Stimulated activated naive B cell treated with anti-CD40 and anti-IgM and Interleukin-4, amounts not matched to agents 10 μg/mL and 1 μg/mL and 100 μg/mL, for 72 hours (primary cell): ENCODE data around the gene THOC2.
"Not testable (repeated sequence)": the region's sequence is repeated elsewhere in the genome, so short reads cannot be mapped to it uniquely, and the experiment has no call there.

Experiments used
- ATAC-seq, 2 donors: fragments of 150-1000 bp; cut with Tn5 transposase; replicated peaks; 2 replicates each; pipeline ENCODE4 v1.10.0; 2021; ENCODE audit warnings: moderate library complexity in 1 of 2
- DNase-seq: peaks from one replicate; pipeline ENCODE4 v3.0.0; 2021
- H3K27ac Mint-ChIP-seq: one replicate; pipeline ENCODE4 v1.8.0; 2022; ENCODE audit warnings: mild to moderate bottlenecking, mixed read lengths
- H3K27me3 Mint-ChIP-seq, 2 donors: one replicate each; pipeline ENCODE4 v1.8.0; 2022; ENCODE audit warnings: mixed read lengths in 2 of 2
- H3K36me3 Mint-ChIP-seq, 2 donors: one replicate each; pipeline ENCODE4 v1.8.0; 2022; ENCODE audit warnings: mixed read lengths in 2 of 2, mild to moderate bottlenecking in 1 of 2
- H3K4me1 Mint-ChIP-seq, 2 donors: one replicate each; pipeline ENCODE4 v1.8.0; 2022; ENCODE audit warnings: mixed read lengths in 2 of 2, mild to moderate bottlenecking in 1 of 2
- H3K4me3 Mint-ChIP-seq, 2 donors: one replicate each; pipeline ENCODE4 v1.8.0; 2022; ENCODE audit warnings: mild to moderate bottlenecking in 2 of 2, mixed read lengths in 2 of 2, moderate library complexity in 1 of 2
- H3K9me3 Mint-ChIP-seq, 2 donors: one replicate each; pipeline ENCODE4 v1.8.0; 2022; ENCODE audit warnings: mixed read lengths in 2 of 2, mild to moderate bottlenecking in 1 of 2

The THOC2 gene

GRCh38 chrX:123603491-123603890, 129.4 kb downstream of the THOC2 start:
- H3K27ac Mint-ChIP-seq = no peak overlapping the region
- H3K9me3 Mint-ChIP-seq = no peaks in the 10 kb centered on the region
- no peaks in the 10 kb centered on the region for H3K4me1 Mint-ChIP-seq
- H3K36me3 Mint-ChIP-seq = peaks cover 10 to 11% of the 10 kb centered on the region in 2 donors
- no peak overlapping the region for H3K4me3 Mint-ChIP-seq
- ATAC-seq (no peak), DNase-seq (no peak)
- no peaks in the 10 kb centered on the region for H3K27me3 Mint-ChIP-seq

GRCh38 chrX:123601437-123601836, 131.4 kb downstream of the THOC2 start:
- H3K27me3 Mint-ChIP-seq = no peaks in the 10 kb centered on the region
- no peak overlapping the region for H3K27ac Mint-ChIP-seq
- ATAC-seq = no peak
- no peak overlapping the region for H3K4me3 Mint-ChIP-seq
- no peaks in the 10 kb centered on the region for H3K4me1 Mint-ChIP-seq
- DNase-seq = no peak
- H3K36me3 Mint-ChIP-seq = peaks cover 6 to 8% of the 10 kb centered on the region in 2 donors
- no peaks in the 10 kb centered on the region for H3K9me3 Mint-ChIP-seq

- Mint-ChIP-seq H3K27me3 (no peaks in the 10 kb centered on the region), H3K36me3 (peaks cover 6 to 8% of the 10 kb centered on the region in 2 donors), H3K27ac (no peak overlapping the region), H3K4me3 (no peak overlapping the region), H3K9me3 (no peaks in the 10 kb centered on the region), H3K4me1 (no peaks in the 10 kb centered on the region)
- no peak for DNase-seq
- no peak for ATAC-seq
Measured at GRCh38 chrX:123600181-123600580, 132.7 kb downstream of the THOC2 start.

DNA sequence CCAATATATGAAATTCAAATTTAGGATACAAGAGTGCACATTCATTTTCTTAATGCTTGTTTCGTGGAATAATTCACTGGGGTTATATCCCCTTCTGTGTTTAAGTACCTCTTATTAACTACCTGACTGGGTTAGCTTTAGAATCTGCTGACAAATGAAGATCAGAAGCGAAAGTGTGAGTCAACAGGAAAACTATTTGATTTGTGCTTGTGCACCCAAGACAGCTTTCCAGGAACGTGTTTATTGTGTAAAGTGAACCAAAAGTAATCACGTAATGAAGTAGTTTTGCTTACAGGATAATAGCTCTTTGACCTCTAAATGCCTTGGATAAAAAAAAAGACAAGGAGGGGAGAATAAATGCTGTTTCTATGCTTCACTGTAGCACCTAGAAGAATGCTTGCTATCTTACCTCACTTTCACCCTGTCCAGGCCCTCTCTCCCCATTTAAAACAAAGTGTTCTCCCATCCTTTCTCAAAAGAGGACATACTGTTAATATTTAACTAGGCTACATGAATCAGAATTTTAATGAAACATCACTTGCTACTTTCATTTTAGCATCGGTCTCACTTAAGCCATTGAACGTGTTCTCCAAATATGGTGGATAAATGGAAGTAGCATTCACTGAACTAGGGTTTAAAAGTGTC, 141.9 kb downstream of the THOC2 start:
- Mint-ChIP-seq H3K4me1 (peaks cover 0 to 5% of the 10 kb centered on the region in 2 donors), H3K4me3 (no peak overlapping the region), H3K27ac (no peak overlapping the region), H3K36me3 (no peaks in the 10 kb centered on the region), H3K9me3 (no peaks in the 10 kb centered on the region), H3K27me3 (no peaks in the 10 kb centered on the region)
- ATAC-seq (no peak), DNase-seq (no peak)

GRCh38 chrX:123588723-123589122, 144.1 kb downstream of the THOC2 start:
- Mint-ChIP-seq H3K9me3 (no peaks in the 10 kb centered on the region), H3K4me1 (peaks cover 0 to 5% of the 10 kb centered on the region in 2 donors), H3K27ac (no peak overlapping the region), H3K27me3 (no peaks in the 10 kb centered on the region), H3K36me3 (no peaks in the 10 kb centered on the region), H3K4me3 (no peak overlapping the region)
- DNase-seq = no peak
- no peak for ATAC-seq

- ATAC-seq = no peak
- Mint-ChIP-seq H3K36me3 (no peaks in the 10 kb centered on the region), H3K27ac (no peak overlapping the region)
Measured at GRCh38 chrX:123581586-123581985, 151.3 kb downstream of the THOC2 start.

GRCh38 chrX:123580792-123581191, 152.1 kb downstream of the THOC2 start:
- Mint-ChIP-seq H3K9me3 (peaks cover 8 to 15% of the 10 kb centered on the region in 2 donors), H3K27ac (no peak overlapping the region), H3K27me3 (no peaks in the 10 kb centered on the region), H3K4me1 (no peaks in the 10 kb centered on the region), H3K36me3 (no peaks in the 10 kb centered on the region), H3K4me3 (no peak overlapping the region)
- ATAC-seq = no peak
- DNase-seq = no peak

More at GRCh38 chrX:123581586-123581985, 151.3 kb downstream of the THOC2 start:
- H3K27me3 Mint-ChIP-seq = no peaks in the 10 kb centered on the region
- H3K9me3 Mint-ChIP-seq = peaks cover 4 to 8% of the 10 kb centered on the region in 2 donors
- no peaks in the 10 kb centered on the region for H3K4me1 Mint-ChIP-seq
- DNase-seq = no peak
- no peak overlapping the region for H3K4me3 Mint-ChIP-seq

- not testable (repeated sequence) for H3K4me1 Mint-ChIP-seq, H3K27ac Mint-ChIP-seq, DNase-seq, H3K36me3 Mint-ChIP-seq, ATAC-seq, H3K27me3 Mint-ChIP-seq, H3K4me3 Mint-ChIP-seq
- peaks cover 17 to 25% of the 10 kb centered on the region in 2 donors for H3K9me3 Mint-ChIP-seq
Measured at GRCh38 chrX:123574027-123574426, 158.8 kb downstream of the THOC2 start.

- DNase-seq = no peak
- Mint-ChIP-seq H3K4me3 (no peak overlapping the region), H3K4me1 (no peaks in the 10 kb centered on the region), H3K9me3 (peaks cover 7 to 10% of the 10 kb centered on the region in 2 donors), H3K27ac (no peak overlapping the region), H3K36me3 (peaks cover 5 to 8% of the 10 kb centered on the region in 2 donors), H3K27me3 (no peaks in the 10 kb centered on the region)
- ATAC-seq = no peak
Measured at GRCh38 chrX:123570011-123570590, 162.8 kb downstream of the THOC2 start.

DNA sequence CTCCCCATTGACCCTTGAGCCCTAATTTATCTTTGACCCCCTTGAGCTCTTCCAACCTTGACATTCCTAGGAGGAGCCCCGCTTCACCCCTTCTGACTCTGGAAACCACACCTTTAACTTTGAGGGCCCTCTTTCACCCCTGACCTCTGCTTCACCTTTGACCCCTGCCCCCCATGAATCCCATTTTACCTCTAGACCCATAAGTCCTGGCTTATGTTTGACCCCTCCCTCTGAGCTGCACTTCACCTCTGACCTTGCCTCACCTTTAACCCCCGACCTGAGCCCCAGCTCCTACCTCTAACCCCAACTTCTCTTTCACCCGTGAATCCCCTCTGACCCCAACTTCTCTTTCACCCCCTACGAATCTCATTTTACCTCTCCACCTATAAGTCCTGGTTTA, 169.7 kb downstream of the THOC2 start:
- ATAC-seq = no peak
- Mint-ChIP-seq H3K27me3 (peaks cover 8 to 11% of the 10 kb centered on the region in 2 donors), H3K9me3 (peaks cover 0 to 11% of the 10 kb centered on the region in 2 donors), H3K4me3 (no peak overlapping the region), H3K4me1 (no peaks in the 10 kb centered on the region), H3K27ac (no peak overlapping the region), H3K36me3 (peaks cover 1 to 6% of the 10 kb centered on the region in 2 donors)
- DNase-seq = no peak

- Mint-ChIP-seq H3K9me3 (peaks cover 0 to 11% of the 10 kb centered on the region in 2 donors), H3K36me3 (peaks cover 1 to 6% of the 10 kb centered on the region in 2 donors), H3K27me3 (peaks cover 8 to 11% of the 10 kb centered on the region in 2 donors), H3K4me3 (no peak overlapping the region), H3K27ac (no peak overlapping the region), H3K4me1 (no peaks in the 10 kb centered on the region)
- no peak for ATAC-seq
- no peak for DNase-seq
Measured at GRCh38 chrX:123562342-123563146, 170.3 kb downstream of the THOC2 start.

DNA sequence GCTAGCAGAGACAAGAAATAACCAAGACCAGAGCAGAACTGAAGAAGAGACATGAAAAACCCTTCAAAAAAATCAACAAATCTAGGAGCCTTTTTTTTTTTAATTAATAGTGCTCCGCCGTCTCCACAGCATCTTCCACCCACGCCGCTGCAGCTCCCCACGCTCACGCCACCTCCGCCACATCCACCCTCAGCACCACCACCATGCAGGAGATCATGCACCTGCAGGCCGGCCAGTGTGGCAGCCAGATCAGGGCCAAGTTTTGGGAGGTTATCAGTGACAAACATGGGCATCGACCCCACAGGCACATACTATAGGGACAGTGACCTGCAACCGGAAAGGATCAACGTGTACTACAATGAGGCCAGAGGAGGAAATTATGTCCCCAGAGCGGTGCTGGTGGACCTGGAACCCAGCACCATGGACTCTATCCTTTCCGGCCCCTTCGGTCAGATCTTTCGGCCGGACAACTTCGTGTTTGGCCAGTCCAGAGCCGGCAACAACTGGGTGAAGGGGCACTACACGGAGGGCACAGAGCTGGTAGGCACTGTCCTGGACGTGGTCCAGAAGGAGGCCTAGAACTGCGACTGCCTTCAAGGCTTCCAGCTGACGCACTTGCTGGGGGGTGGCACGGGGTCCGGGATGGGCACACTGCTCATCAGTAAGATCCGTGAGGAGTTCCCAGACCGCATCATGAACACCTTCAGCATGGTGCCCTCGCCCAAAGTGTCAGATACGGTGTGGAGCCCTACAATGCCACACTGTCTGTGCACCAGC, 171.2 kb downstream of the THOC2 start:
- Mint-ChIP-seq H3K27me3 (peaks cover 8 to 11% of the 10 kb centered on the region in 2 donors), H3K4me3 (no peak overlapping the region), H3K27ac (no peak overlapping the region), H3K9me3 (peaks cover 0 to 10% of the 10 kb centered on the region in 2 donors), H3K36me3 (peaks cover 1 to 6% of the 10 kb centered on the region in 2 donors), H3K4me1 (no peaks in the 10 kb centered on the region)
- DNase-seq (no peak), ATAC-seq (no peak)

GRCh38 chrX:123550829-123551228, 182.0 kb downstream of the THOC2 start:
- no peak overlapping the region for H3K27ac Mint-ChIP-seq
- peaks cover 1 to 7% of the 10 kb centered on the region in 2 donors for H3K9me3 Mint-ChIP-seq
- no peak for DNase-seq
- H3K4me3 Mint-ChIP-seq = no peak overlapping the region
- no peak for ATAC-seq
- H3K4me1 Mint-ChIP-seq = no peaks in the 10 kb centered on the region
- no peaks in the 10 kb centered on the region for H3K36me3 Mint-ChIP-seq
- H3K27me3 Mint-ChIP-seq = no peaks in the 10 kb centered on the region
